HG03432 (cell line): Measurements from ENCODE around the gene FERMT3.
A peak's percentile ranks its signal among the peaks of the same experiment; 100 is the strongest.

Experiments used
- ATAC-seq: cut with Tn5 transposase; IDR thresholded peaks from one replicate; pipeline ENCODE4 v1.9.1; 2021; ENCODE audit warnings: mild to moderate bottlenecking, moderate library complexity; ENCODE audit not compliant: unreplicated experiment

Gene FERMT3

GRCh38 chr11:64219354-64219684 lies 12.8 kb downstream of the FERMT3 start:
- no peak for ATAC-seq

- ATAC-seq = no peak
Observed at GRCh38 chr11:64219755-64220154, 13.2 kb downstream of the FERMT3 start.

- no peak for ATAC-seq
Observed at GRCh38 chr11:64220271-64220670, 13.8 kb downstream of the FERMT3 start.

GRCh38 chr11:64220798-64221197 lies 14.3 kb downstream of the FERMT3 start:
- no peak for ATAC-seq

GRCh38 chr11:64222651-64223000 lies 16.1 kb downstream of the FERMT3 start:
- ATAC-seq = no peak

- ATAC-seq = no peak
Observed at GRCh38 chr11:64223001-64223651, 16.6 kb downstream of the FERMT3 start.

GRCh38 chr11:64224151-64224890 lies 17.8 kb downstream of the FERMT3 start:
- no peak for ATAC-seq

GRCh38 chr11:64224891-64225607 lies 18.5 kb downstream of the FERMT3 start:
- ATAC-seq = no peak

GRCh38 chr11:64225608-64226506 lies 19.3 kb downstream of the FERMT3 start, which contains the start of the genes NUDT22 and TRPT1:
Gene NUDT22, plus strand, starts transcription at chr11:64226274. Its CDS starts 379 bp downstream, at chr11:64226653.
Gene TRPT1, minus strand, starts transcription at chr11:64226186. Its CDS starts 326 bp downstream, at chr11:64225860.
- ATAC-seq = peak; percentile 51

- ATAC-seq = peak; percentile 35
Observed at GRCh38 chr11:64226507-64227051, 20.1 kb downstream of the FERMT3 start.

GRCh38 chr11:64227405-64227956 lies 21.0 kb downstream of the FERMT3 start:
- ATAC-seq = no peak

GRCh38 chr11:64229090-64229743 lies 22.7 kb downstream of the FERMT3 start:
- ATAC-seq = no peak

- ATAC-seq = no peak
Observed at GRCh38 chr11:64229744-64230170, 23.2 kb downstream of the FERMT3 start.

- ATAC-seq = peak; percentile 38
Observed at GRCh38 chr11:64230171-64230984, 23.9 kb downstream of the FERMT3 start, which contains the start of gene DNAJC4. Gene DNAJC4, plus strand, starts transcription at chr11:64230548. Its CDS starts 307 bp downstream, at chr11:64230855.

- no peak for ATAC-seq
Observed at GRCh38 chr11:64230985-64231365, 24.5 kb downstream of the FERMT3 start.

- ATAC-seq = no peak
Observed at GRCh38 chr11:64231546-64231945, 25.0 kb downstream of the FERMT3 start.

- no peak for ATAC-seq
Observed at GRCh38 chr11:64232182-64232966, 25.9 kb downstream of the FERMT3 start.

- no peak for ATAC-seq
Observed at GRCh38 chr11:64232967-64233315, 26.4 kb downstream of the FERMT3 start.
